ENCODE measurements around the gene ANAPC5. TPM values are rescaled to one million over a fixed set of nuclear protein-coding genes. Genes with fewer than 3 reads are reported as not detected.

ANAPC5 gene
- total RNA-seq, 1 experiment from 2014 or later: 116 TPM

GRCh38 chr12:121351820-121352681, at the start of gene ANAPC5 (continued):
- TF ChIP-seq ETV6 (CRISPR knock-in tag; IDR thresholded peaks at IDR 0.05): peak; percentile 71; the same call in 1 of the 2 replicates
- peak; percentile 88; the same call in 1 of the 2 replicates for TF ChIP-seq ARID4B (CRISPR knock-in tag; IDR thresholded peaks at IDR 0.05; ENCODE audit: borderline replicate concordance)
- TF ChIP-seq GRHL2 (CRISPR knock-in tag; IDR thresholded peaks at IDR 0.05; ENCODE audit: insufficient replicate concordance, severe bottlenecking): no peak
- no peak for TF ChIP-seq AR (CRISPR knock-in tag; IDR thresholded peaks at IDR 0.05)
- TF ChIP-seq HMGXB4 (CRISPR knock-in tag; IDR thresholded peaks at IDR 0.05): 0 out of 2 replicates have a peak, but pooled peaks have one; percentile 44
- no peak for TF ChIP-seq ZNF416 (CRISPR knock-in tag; IDR thresholded peaks at IDR 0.05)
- TF ChIP-seq ZMAT4 (CRISPR knock-in tag; IDR thresholded peaks at IDR 0.05): no peak
- TF ChIP-seq TEAD1 (CRISPR knock-in tag; IDR thresholded peaks at IDR 0.05): peak; percentile 57; the same call in 1 of the 2 replicates
- peak; percentile 83 for TF ChIP-seq SP1 (CRISPR knock-in tag; conservative IDR thresholded peaks at IDR 0.05)
- no peak for TF ChIP-seq CREB1 (CRISPR knock-in tag; IDR thresholded peaks at IDR 0.05)
- TF ChIP-seq USF2 (CRISPR knock-in tag; IDR thresholded peaks at IDR 0.05): peak; percentile 97
- no peak for TF ChIP-seq CBFB (CRISPR knock-in tag; IDR thresholded peaks at IDR 0.05; ENCODE audit: low read depth)
- no peak for TF ChIP-seq ESRRA (CRISPR knock-in tag; IDR thresholded peaks at IDR 0.05; ENCODE audit: borderline replicate concordance)
- TF ChIP-seq IRF2 (CRISPR knock-in tag; IDR thresholded peaks at IDR 0.05; ENCODE audit: borderline replicate concordance, low read depth): no peak
- TF ChIP-seq PRDM15 (CRISPR knock-in tag; IDR thresholded peaks at IDR 0.05): no peak
- no peak for TF ChIP-seq SMAD3 (CRISPR knock-in tag; IDR thresholded peaks at IDR 0.05; ENCODE audit: borderline replicate concordance)
- no peak for TF ChIP-seq RORB (CRISPR knock-in tag; IDR thresholded peaks at IDR 0.05)
- no peak for TF ChIP-seq E2F5 (CRISPR knock-in tag; IDR thresholded peaks at IDR 0.05)
- TF ChIP-seq FOXK1 (CRISPR knock-in tag; IDR thresholded peaks at IDR 0.05): peak; percentile 97
- TF ChIP-seq ATF3 (CRISPR knock-in tag; conservative IDR thresholded peaks at IDR 0.05): no peak
- TF ChIP-seq USF1 (CRISPR knock-in tag; IDR thresholded peaks at IDR 0.05): peak; percentile 98
- peak; percentile 82 for TF ChIP-seq GABPB1 (CRISPR knock-in tag; IDR thresholded peaks at IDR 0.05)
